HG03196 (cell line): ENCODE results near the gene ASIC3.

Experiments
- ATAC-seq: cut with Tn5 transposase; IDR thresholded peaks from one replicate; pipeline ENCODE4 v1.9.1; 2021; ENCODE audit not compliant: unreplicated experiment

The ASIC3 gene

GRCh38 chr7:151069841-151070573 lies 21.7 kb downstream of the ASIC3 start:
- no peak for ATAC-seq

- no peak for ATAC-seq
Measured at GRCh38 chr7:151070574-151070960, 22.2 kb downstream of the ASIC3 start.

GRCh38 chr7:151071032-151071866 lies 22.9 kb downstream of the ASIC3 start:
- ATAC-seq, result no peak

- ATAC-seq, result no peak
Measured at GRCh38 chr7:151073990-151074389, 25.7 kb downstream of the ASIC3 start.

- ATAC-seq, result no peak
Measured at GRCh38 chr7:151074817-151075661, 26.7 kb downstream of the ASIC3 start.

- no peak for ATAC-seq
Measured at GRCh38 chr7:151075662-151075971, 27.3 kb downstream of the ASIC3 start.

- ATAC-seq, result no peak
Measured at GRCh38 chr7:151075978-151076426, 27.7 kb downstream of the ASIC3 start.

- no peak for ATAC-seq
Measured at GRCh38 chr7:151076863-151077704, 28.8 kb downstream of the ASIC3 start.

- no peak for ATAC-seq
Measured at GRCh38 chr7:151077705-151078232, 29.4 kb downstream of the ASIC3 start.

GRCh38 chr7:151078233-151079040 lies 30.1 kb downstream of the ASIC3 start:
- no peak for ATAC-seq

GRCh38 chr7:151079199-151079910 lies 31.0 kb downstream of the ASIC3 start:
- ATAC-seq, result no peak

GRCh38 chr7:151080067-151080521 lies 31.8 kb downstream of the ASIC3 start:
- ATAC-seq, result peak; percentile 3

GRCh38 chr7:151080522-151081169 lies 32.3 kb downstream of the ASIC3 start, which contains the start of gene FASTK:
Gene FASTK (minus strand): TSS chr7:151080809. CDS start chr7:151080766, 43 bp downstream.
- ATAC-seq, result peak; percentile 73

GRCh38 chr7:151081170-151082101 lies 33.1 kb downstream of the ASIC3 start:
- no peak for ATAC-seq

GRCh38 chr7:151082141-151083070 lies 34.1 kb downstream of the ASIC3 start:
- no peak for ATAC-seq
